Endothelial cell of umbilical vein (primary cell): ENCODE data around the gene CEP89. TPM values are rescaled to one million over a fixed set of nuclear protein-coding genes. Genes with fewer than 3 reads are reported as not detected.

Source experiments
- BruUV-seq: library from RNA; stranded (reverse); fragments of 400-500 nt; replicated peaks from 2 replicates; lab custom pipeline; 2021; lab: Mats Ljungman, UMichigan
- CTCF ChIA-PET: fragments of 300-600, 350-600 bp; sonication (Branson Sonifier 250); formaldehyde crosslinking; loops from one replicate; lab custom pipeline; 2021; ENCODE audit warnings: antibody characterized with exemption, inconsistent platforms; lab: Charles Lee
- POLR2A ChIA-PET: fragments of 300-600, 350-600 bp; sonication (Branson Sonifier 250); formaldehyde crosslinking; loops from one replicate; lab custom pipeline; 2021; ENCODE audit warnings: antibody characterized with exemption, inconsistent platforms; lab: Charles Lee
- DNase-seq: peaks from one replicate; pipeline ENCODE4 v3.0.0-alpha.2; 2011; ENCODE audit warnings: low read depth, low spot score
- FAIRE-seq: peaks from 2 replicates; lab custom pipeline; 2011; peaks lifted over from hg19 to GRCh38; lab: Jason Lieb, UNC
- H2AFZ ChIP-seq: 2 replicates; pipeline ENCODE4 v1.6.0; 2012; ENCODE audit warnings: low read depth, low read length, control low read depth, inconsistent platforms
- H3K27ac ChIP-seq: 2 replicates; pipeline ENCODE4 v1.5.1; 2011; ENCODE audit warnings: low read depth, mild to moderate bottlenecking, control low read depth, low read length, moderate library complexity; ENCODE audit not compliant: insufficient read depth
- H3K27me3 ChIP-seq, 2 experiments: 2 replicates each; pipeline versions ENCODE4 v1.6.0 to v1.6.1; 2011; ENCODE audit warnings: low read length in 2 of 2, mixed read lengths in 1 of 2; ENCODE audit not compliant: control insufficient read depth in 2 of 2, insufficient read depth in 2 of 2
- H3K36me3 ChIP-seq, 2 experiments: 2 replicates in 1 of 2; 3 replicates in 1 of 2; pipeline ENCODE4 v1.5.1; 2011; ENCODE audit warnings: low read length in 2 of 2, mild to moderate bottlenecking in 1 of 2, moderate library complexity in 1 of 2; ENCODE audit not compliant: control insufficient read depth in 2 of 2, insufficient read depth in 2 of 2; ENCODE audit errors: extremely low read depth in 1 of 2
- H3K4me1 ChIP-seq: 3 replicates; pipeline ENCODE4 v1.5.1; 2011; ENCODE audit warnings: mild to moderate bottlenecking, low read length; ENCODE audit not compliant: control insufficient read depth, insufficient read depth; ENCODE audit errors: extremely low read depth
- H3K4me2 ChIP-seq: 2 replicates; pipeline ENCODE4 v1.6.1; 2011; ENCODE audit warnings: low read length, control low read depth, mixed read lengths; ENCODE audit not compliant: insufficient read depth
- H3K4me3 ChIP-seq, 3 experiments: fragments of 200-600 bp in 1 of 3; sonication (generic), shearing (Covaris generic) in 1 of 3; replicated peaks in 1 of 3; 2 replicates each; pipeline ENCODE4 v1.5.1; 2011 to 2016; ENCODE audit warnings: control low read depth in 3 of 3, low read length in 3 of 3, mild to moderate bottlenecking in 2 of 3, inconsistent platforms in 1 of 3, low read depth in 1 of 3, moderate library complexity in 1 of 3; ENCODE audit not compliant: insufficient read depth in 1 of 3
- H3K79me2 ChIP-seq: 2 replicates; pipeline ENCODE4 v1.6.0; 2012; ENCODE audit warnings: low read length, inconsistent platforms; ENCODE audit not compliant: control insufficient read depth, insufficient read depth
- H3K9ac ChIP-seq: replicated peaks from 2 replicates; pipeline ENCODE3; 2011; ENCODE audit warnings: low read length, control low read depth; ENCODE audit not compliant: insufficient read depth; ENCODE audit errors: extremely low read depth
- H3K9me1 ChIP-seq: replicated peaks from 3 replicates; pipeline ENCODE4 v1.6.0; 2011; ENCODE audit warnings: mild to moderate bottlenecking, low read length; ENCODE audit not compliant: control insufficient read depth, insufficient read depth; ENCODE audit errors: extremely low read depth
- H3K9me3 ChIP-seq: replicated peaks from 2 replicates; pipeline ENCODE4 v1.5.1; 2012; ENCODE audit warnings: low read length, inconsistent platforms; ENCODE audit not compliant: control insufficient read depth, insufficient read depth
- H4K20me1 ChIP-seq: replicated peaks from 2 replicates; pipeline ENCODE3; 2011; ENCODE audit warnings: mild to moderate bottlenecking, low read length; ENCODE audit not compliant: control insufficient read depth, insufficient read depth; ENCODE audit errors: extremely low read depth
- CTCF ChIP-seq, 2 donors: IDR thresholded peaks; 1 replicate in 1 of 2; 2 replicates in 1 of 2; pipeline ENCODE4 v1.5.1; 2011; ENCODE audit warnings: low read length in 2 of 2, mild to moderate bottlenecking in 2 of 2, moderate library complexity in 2 of 2, control low read depth in 1 of 2, inconsistent platforms in 1 of 2, low read depth in 1 of 2; ENCODE audit not compliant: insufficient read depth in 1 of 2; ENCODE audit errors: extremely low read depth in 1 of 2
- EZH2 ChIP-seq: IDR thresholded peaks from 2 replicates; pipeline ENCODE4 v1.6.1; 2012; ENCODE audit warnings: borderline replicate concordance, low read depth, mild to moderate bottlenecking, moderate library complexity, low read length, inconsistent platforms; ENCODE audit not compliant: severe bottlenecking
- FOS ChIP-seq: IDR thresholded peaks from 2 replicates; pipeline ENCODE4 v1.6.1; 2011; ENCODE audit warnings: mild to moderate bottlenecking, low read length, moderate library complexity, borderline replicate concordance; ENCODE audit not compliant: insufficient read depth
- GATA2 ChIP-seq: IDR thresholded peaks from 2 replicates; pipeline ENCODE4 v1.7.0; 2011; ENCODE audit warnings: low read depth, mild to moderate bottlenecking, moderate library complexity, mixed read lengths, low read length; ENCODE audit not compliant: insufficient read length, insufficient read depth
- MAX ChIP-seq: IDR thresholded peaks from 2 replicates; pipeline ENCODE4 v1.6.1; 2011; ENCODE audit not compliant: insufficient read depth, insufficient read length
- MYC ChIP-seq: IDR thresholded peaks from one replicate; pipeline ENCODE4 v1.6.1; 2011; ENCODE audit warnings: mild to moderate bottlenecking, low read depth, low read length
- POLR2A ChIP-seq: IDR thresholded peaks from 2 replicates; pipeline ENCODE4 v1.6.1; 2012; ENCODE audit warnings: low read depth, mild to moderate bottlenecking, control low read depth, low read length
- POLR2AphosphoS5 ChIP-seq: IDR thresholded peaks from 2 replicates; pipeline ENCODE4 v1.6.1; 2012; ENCODE audit warnings: low read depth, mild to moderate bottlenecking, control low read depth, low read length, moderate library complexity; ENCODE audit not compliant: insufficient read depth
- dilution Hi-C: fragments of 300-500 bp; cut with MboI; formaldehyde crosslinking; loops from one replicate; pipeline ENCODE4 v1.15.0; 2019; ENCODE audit warnings: low sequenced_read_pairs; ENCODE audit not compliant: extremely low pct_ligation_motif_present
- intact Hi-C: fragments of 100-400 bp; cut with micrococcal nuclease; formaldehyde crosslinking; loops from one replicate; pipeline ENCODE4 v1.10.0; 2022
- polyA plus RNA-seq, 4 experiments: library from polyadenylated mRNA; depleted of rRNA in 3 of 4; stranded (reverse) in 3 of 4; unstranded in 1 of 4; fragments of >200 nt; gene quantifications; 2 replicates each; pipeline versions ENCODE4 v1.2.1 to v1.2.3, GENCODE V29; 2011 to 2012; ENCODE audit warnings: missing spikeins in 1 of 4
- total RNA-seq: library from RNA; stranded (reverse); gene quantifications from 2 replicates; pipeline ENCODE4 v1.2.3, GENCODE V29; 2021

CEP89 gene
- total and polyA plus RNA-seq, 2 donors (not counting 3 experiments of a cell fraction or from before 2014, with no cell fraction given), result 25.1 to 46.2 TPM

GRCh38 chr19:32909257-32909656 is 62.5 kb downstream of the CEP89 start:
- H3K79me2 ChIP-seq, result no peaks in the 10 kb centered on the region
- H3K9me1 ChIP-seq, result no peaks in the 10 kb centered on the region
- BruUV-seq, result no TSS peak
- no peaks in the 10 kb centered on the region for H3K27me3 ChIP-seq
- DNase-seq (no peak), FAIRE-seq (no peak)
- H2AFZ ChIP-seq, result no peak overlapping the region
- H4K20me1 ChIP-seq, result no peaks in the 10 kb centered on the region
- no peak overlapping the region for H3K4me3 ChIP-seq
- dilution Hi-C loops (no loop called here), intact Hi-C loops (no loop called here)
- peaks cover 0 to 5% of the 10 kb centered on the region in 2 experiments for H3K36me3 ChIP-seq
- POLR2A ChIA-PET, result no interaction called here
- no peak overlapping the region for H3K9ac ChIP-seq
- TF ChIP-seq POLR2AphosphoS5 (no peak), MAX (no peak), MYC (no peak), CTCF (IDR thresholded peaks at IDR 0.05; ENCODE audit: extremely low read depth in 1 of 2, insufficient read depth in 1 of 2, low read depth in 1 of 2, low read length in 2 of 2) (no peak), FOS (no peak), POLR2A (no peak), GATA2 (no peak), EZH2 (no peak)
- no peak overlapping the region for H3K27ac ChIP-seq
- no peaks in the 10 kb centered on the region for H3K4me1 ChIP-seq
- H3K4me2 ChIP-seq, result no peak overlapping the region
- no peaks in the 10 kb centered on the region for H3K9me3 ChIP-seq
- CTCF ChIA-PET, result no interaction called here
